ENCODE measurements around the gene SEC14L1.

DNA sequence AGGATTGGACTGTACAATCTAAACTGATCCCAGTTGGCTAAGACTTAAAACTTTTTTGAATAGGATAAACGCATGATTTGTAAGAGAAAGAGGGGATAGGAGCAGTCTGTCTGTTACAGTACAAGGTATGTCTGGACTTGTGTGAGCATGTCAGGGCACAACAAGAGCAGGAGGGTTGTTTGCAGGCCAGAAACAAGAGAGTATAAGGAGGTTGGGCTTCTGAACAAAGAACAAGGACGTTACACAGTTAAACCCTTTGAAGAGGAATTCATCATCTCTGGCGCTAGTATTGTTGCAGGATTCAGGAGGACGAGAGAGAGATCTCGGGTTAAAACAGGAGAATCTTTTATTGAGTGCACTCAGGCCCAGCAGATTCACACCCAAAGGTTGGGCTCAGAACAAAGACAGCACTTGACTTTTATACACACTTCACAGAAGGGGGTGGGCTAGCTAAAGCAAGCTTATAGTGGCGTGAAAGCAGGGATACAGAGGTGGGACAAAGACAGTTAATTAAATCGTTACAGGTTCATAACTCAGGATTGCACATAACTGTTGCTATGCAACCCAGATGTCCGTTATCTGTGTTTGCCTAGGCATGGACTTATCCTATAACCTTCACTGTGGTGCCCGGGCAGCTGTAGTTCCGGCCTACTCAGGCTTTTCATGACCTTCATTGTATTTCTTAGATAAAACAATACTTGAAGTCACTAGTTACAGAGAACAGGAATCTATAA lies 34.3 kb downstream of the SEC14L1 start:
- TF ChIP-seq SPI1 (IDR thresholded peaks at IDR 0.05; ENCODE audit: low read depth, low read length) (no peak), POLR2AphosphoS5 (IDR thresholded peaks at IDR 0.05; ENCODE audit: low read depth, low read length) (no peak), POLR2A (IDR thresholded peaks at IDR 0.05; ENCODE audit: low read depth, low read length) (no peak), TAF1 (IDR thresholded peaks at IDR 0.05; ENCODE audit: low read depth, low read length) (no peak)
